GM06990 (cell line): ENCODE measurements around the gene ATIC.

Experiments used
- DNase-seq: peaks from one replicate; pipeline ENCODE4 v3.0.0-alpha.2; 2011; ENCODE audit not compliant: insufficient read length; ENCODE audit errors: extremely low read depth
- H3K27me3 ChIP-seq: replicated peaks from 2 replicates; pipeline ENCODE4 v1.6.0; 2011; ENCODE audit warnings: low read length; ENCODE audit not compliant: control insufficient read depth, insufficient read depth
- H3K36me3 ChIP-seq: 2 replicates; pipeline ENCODE4 v1.5.1; 2011; ENCODE audit warnings: low read length; ENCODE audit not compliant: control insufficient read depth, insufficient read depth
- H3K4me3 ChIP-seq: replicated peaks from 2 replicates; pipeline ENCODE4 v1.5.1; 2011; ENCODE audit warnings: low read depth, mild to moderate bottlenecking, control low read depth, low read length
- TF ChIP-seq, protein P1 (sequence below): IDR thresholded peaks from 2 replicates; pipeline ENCODE4 v1.5.1; 2011; ENCODE audit warnings: low read length, control low read depth, mild to moderate bottlenecking, inconsistent platforms; ENCODE audit not compliant: insufficient read depth, poor library complexity, severe bottlenecking

Gene ATIC

GRCh38 chr2:215365184-215365658 lies 53.4 kb downstream of the ATIC start:
- H3K36me3 ChIP-seq = peaks cover 7% of the 10 kb centered on the region
- DNase-seq = no peak
- TF ChIP-seq, protein P1, sequence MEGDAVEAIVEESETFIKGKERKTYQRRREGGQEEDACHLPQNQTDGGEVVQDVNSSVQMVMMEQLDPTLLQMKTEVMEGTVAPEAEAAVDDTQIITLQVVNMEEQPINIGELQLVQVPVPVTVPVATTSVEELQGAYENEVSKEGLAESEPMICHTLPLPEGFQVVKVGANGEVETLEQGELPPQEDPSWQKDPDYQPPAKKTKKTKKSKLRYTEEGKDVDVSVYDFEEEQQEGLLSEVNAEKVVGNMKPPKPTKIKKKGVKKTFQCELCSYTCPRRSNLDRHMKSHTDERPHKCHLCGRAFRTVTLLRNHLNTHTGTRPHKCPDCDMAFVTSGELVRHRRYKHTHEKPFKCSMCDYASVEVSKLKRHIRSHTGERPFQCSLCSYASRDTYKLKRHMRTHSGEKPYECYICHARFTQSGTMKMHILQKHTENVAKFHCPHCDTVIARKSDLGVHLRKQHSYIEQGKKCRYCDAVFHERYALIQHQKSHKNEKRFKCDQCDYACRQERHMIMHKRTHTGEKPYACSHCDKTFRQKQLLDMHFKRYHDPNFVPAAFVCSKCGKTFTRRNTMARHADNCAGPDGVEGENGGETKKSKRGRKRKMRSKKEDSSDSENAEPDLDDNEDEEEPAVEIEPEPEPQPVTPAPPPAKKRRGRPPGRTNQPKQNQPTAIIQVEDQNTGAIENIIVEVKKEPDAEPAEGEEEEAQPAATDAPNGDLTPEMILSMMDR = no peak
- no peak overlapping the region for H3K4me3 ChIP-seq
- H3K27me3 ChIP-seq = no peaks in the 10 kb centered on the region

DNA sequence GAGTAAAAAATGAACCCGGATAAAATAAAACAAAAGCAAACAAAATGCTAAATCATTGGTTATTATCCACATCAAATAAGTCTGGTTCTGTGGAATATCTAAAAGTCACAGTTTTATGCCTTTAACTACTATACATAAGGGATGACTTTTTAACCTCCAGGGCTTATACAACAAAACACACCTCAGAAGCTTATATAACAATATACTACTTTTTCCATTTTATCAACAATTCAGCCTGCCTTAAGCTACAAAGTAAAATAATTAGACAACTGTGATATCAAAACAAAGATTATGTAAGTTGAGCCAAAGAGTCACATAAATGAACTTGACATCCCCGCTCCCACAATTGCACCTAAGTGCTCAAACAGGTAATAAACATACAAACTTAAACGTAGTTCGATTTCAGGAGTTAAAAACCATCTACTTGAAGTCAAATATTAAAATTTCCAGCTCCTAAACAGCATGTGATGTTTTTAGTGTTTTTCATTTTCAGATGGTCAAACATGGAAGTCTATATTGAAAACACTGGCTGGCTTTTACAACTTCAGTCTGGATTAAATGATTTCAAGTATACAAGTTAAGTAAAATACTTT lies 54.7 kb downstream of the ATIC start:
- H3K4me3 ChIP-seq = no peak overlapping the region
- DNase-seq = no peak
- peaks cover 7% of the 10 kb centered on the region for H3K36me3 ChIP-seq
- H3K27me3 ChIP-seq = no peaks in the 10 kb centered on the region
- TF ChIP-seq, protein P1 = no peak

DNA sequence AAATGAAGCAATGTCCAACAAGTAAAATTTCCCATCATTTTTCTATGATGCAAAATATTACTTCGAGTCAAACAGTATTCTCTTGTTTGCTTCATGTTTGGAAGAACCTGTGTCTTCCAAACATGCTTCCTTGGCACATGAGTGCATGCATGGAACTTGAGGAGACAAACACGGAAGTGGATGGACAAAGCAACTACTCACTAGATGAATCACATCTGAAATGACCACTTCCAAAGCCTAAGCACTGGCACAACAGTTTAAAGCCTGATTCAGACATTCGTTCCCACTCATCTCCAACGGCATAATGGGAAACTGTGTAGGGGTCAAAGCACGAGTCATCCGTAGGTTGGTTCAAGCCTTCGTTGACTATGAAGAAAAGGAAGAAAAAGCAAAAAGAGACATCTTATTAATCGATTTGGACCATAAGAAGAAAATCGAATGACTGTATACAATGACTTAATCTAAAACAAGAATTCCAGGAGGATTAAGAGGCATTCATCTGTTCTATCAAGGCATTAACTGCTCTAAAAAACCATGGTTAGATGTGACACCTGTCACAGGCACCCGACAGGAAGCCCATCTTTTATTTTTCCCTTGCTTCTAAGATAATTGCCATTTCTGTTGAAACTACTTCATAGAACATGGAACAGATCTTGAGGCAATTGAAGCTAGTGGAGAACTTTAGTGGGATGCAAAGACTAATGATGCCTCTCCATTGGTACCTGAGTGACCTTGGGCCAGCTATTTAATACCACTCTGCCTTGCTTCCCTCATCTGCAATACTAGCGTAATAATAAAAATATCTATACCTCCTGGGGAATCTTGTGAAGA lies 56.0 kb downstream of the ATIC start:
- H3K36me3 ChIP-seq = peaks cover 1% of the 10 kb centered on the region

DNA sequence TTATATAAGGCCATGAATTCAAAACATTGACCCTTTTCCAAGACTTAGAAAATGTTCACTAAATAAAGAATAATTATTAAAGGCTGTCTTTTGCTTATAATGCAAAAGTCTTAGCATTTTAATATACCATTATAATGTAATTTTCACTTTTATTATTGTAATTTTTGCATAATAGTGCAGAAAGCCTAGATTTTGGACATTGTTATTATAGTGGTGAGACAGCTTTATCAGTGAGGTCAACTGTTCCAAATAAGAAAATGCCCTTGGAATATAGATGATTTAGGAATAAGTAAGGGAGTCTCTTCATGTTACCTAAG lies 56.6 kb downstream of the ATIC start:
- no peak for DNase-seq
- Histone ChIP-seq H3K36me3 (peaks cover 1% of the 10 kb centered on the region; the same call in 1 of the 2 replicates), H3K27me3 (no peaks in the 10 kb centered on the region), H3K4me3 (no peak overlapping the region)
- TF ChIP-seq, protein P1 = no peak

More for the DNA sequence above, 56.0 kb downstream of the ATIC start:
- no peak for DNase-seq
- Histone ChIP-seq H3K27me3 (no peaks in the 10 kb centered on the region), H3K4me3 (no peak overlapping the region)
- TF ChIP-seq, protein P1 = no peak

GRCh38 chr2:215369181-215369760 lies 57.4 kb downstream of the ATIC start:
- H3K4me3 ChIP-seq = no peak overlapping the region
- peaks cover 1% of the 10 kb centered on the region; the same call in 1 of the 2 replicates for H3K36me3 ChIP-seq

More at GRCh38 chr2:215369181-215369760, 57.4 kb downstream of the ATIC start:
- TF ChIP-seq, protein P1 = no peak
- no peaks in the 10 kb centered on the region for H3K27me3 ChIP-seq
- DNase-seq = no peak
